GM12872 (cell line): ENCODE results near the gene UBE2J1.
A peak's percentile ranks its signal among the peaks of the same experiment; 100 is the strongest.

Source experiments
- TF ChIP-seq, protein P1 (sequence below): IDR thresholded peaks from 3 replicates; pipeline ENCODE4 v1.5.1; 2011; ENCODE audit warnings: low read depth, mild to moderate bottlenecking, low read length, moderate library complexity; ENCODE audit not compliant: insufficient read depth

Gene UBE2J1

DNA sequence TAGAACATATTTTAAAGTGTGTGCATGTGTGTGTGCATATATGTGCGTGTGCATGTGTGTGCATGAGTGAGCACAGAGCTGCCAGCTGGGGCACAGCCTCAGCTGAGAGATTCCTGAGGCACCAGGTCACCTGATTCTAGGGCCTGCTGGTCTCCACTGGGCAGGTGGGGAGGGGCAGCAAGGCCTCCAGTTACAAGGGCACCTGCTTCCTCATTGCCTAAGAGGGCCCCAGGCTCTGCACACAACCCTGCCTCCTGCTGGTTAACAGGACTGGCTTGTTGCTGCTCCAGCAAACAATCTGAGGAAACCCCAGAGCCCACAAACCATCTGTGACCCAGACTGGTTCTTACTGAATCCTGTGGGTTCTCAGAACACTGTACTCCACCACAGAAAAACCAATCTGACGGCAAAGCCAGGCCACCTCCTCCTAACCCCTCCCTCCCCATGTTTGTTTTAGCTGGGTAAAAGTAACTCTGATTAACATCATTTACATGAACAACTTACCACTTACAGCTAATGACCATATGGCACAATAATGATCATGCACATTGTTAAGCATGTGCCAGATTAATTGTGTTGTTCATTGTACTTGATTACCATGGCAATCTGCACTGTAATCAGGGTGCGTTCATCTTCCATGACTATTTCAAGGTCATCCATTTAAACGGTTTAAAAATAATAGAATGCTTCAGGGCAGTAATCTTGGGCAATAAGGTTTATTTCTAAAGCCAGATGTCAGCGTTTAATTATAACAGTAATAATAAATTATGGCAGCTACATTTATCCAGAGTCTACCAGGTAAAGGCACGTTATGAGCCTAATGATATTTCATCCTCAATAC is 23.1 kb upstream of the UBE2J1 start:
- TF ChIP-seq, protein P1, sequence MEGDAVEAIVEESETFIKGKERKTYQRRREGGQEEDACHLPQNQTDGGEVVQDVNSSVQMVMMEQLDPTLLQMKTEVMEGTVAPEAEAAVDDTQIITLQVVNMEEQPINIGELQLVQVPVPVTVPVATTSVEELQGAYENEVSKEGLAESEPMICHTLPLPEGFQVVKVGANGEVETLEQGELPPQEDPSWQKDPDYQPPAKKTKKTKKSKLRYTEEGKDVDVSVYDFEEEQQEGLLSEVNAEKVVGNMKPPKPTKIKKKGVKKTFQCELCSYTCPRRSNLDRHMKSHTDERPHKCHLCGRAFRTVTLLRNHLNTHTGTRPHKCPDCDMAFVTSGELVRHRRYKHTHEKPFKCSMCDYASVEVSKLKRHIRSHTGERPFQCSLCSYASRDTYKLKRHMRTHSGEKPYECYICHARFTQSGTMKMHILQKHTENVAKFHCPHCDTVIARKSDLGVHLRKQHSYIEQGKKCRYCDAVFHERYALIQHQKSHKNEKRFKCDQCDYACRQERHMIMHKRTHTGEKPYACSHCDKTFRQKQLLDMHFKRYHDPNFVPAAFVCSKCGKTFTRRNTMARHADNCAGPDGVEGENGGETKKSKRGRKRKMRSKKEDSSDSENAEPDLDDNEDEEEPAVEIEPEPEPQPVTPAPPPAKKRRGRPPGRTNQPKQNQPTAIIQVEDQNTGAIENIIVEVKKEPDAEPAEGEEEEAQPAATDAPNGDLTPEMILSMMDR = peak; percentile 72

DNA sequence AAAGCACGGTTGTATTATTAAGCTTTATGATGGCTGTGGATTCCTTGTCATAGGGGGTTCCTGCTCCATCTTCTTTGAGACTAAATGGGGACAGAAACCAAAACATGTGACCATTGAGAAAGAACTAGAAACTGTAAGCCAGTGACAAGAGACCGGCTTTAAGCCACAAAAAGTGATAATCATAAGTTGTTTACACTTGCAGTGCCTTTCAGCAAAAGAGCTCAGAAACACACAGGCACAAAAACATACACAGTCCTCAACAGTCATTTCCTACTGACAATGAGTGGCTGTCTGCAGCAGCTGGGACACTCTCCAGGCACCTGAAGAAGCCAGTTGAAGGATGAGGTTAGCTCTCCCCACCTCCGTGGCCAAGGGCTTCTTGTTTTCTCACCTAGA is 20.0 kb upstream of the UBE2J1 start:
- TF ChIP-seq, protein P1 = no peak

DNA sequence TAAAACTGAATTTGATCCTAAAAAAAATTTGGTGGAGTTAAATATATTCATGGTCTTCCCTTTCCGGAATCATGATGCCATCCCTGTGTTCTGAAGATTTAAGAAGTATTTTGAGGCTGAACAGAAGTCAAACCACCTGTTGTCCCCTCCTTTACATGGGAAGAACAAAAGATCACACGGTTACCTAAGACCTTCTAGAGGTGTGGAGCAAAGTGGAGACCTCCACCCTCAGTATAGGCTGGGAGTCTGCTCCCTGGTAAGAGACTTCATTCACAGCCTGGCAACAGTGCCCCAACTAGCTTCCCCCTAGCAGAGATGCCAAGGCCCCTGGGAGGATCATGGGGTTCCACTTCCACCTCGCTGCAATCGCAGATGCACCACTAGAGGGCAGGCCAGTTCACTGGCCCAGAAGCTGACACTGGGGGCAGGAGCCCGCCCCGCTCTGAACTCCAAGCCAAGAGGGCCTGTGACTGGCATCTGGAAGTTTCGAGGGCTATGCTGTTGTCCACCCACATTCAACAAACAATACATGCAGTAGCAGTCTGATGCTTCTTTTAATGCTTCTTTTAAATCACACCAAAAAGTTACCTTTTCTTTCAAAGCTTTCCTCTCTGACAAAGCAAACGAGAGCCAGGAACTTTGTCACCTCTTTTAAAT is 19.5 kb upstream of the UBE2J1 start:
- TF ChIP-seq, protein P1 = peak; percentile 99

DNA sequence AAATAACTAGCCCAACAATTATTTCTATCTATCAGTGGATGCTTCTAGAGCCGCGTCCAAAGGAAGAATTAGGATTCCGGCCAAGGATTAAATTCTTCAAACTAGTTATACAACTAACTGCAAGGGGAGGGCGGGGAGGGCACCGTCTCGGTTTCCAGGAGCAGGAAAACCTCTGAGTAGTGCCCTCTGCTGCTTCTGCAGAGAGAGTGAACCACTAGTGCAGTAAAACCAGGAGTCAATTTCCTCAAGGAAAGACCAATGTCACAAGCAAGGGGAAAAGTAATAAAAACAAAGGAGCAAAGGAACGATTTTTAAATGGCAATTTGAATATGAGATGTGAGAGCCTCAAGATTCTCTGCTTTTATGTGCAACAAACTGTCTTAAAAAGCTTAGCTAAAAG is 16.5 kb upstream of the UBE2J1 start:
- TF ChIP-seq, protein P1 = peak; percentile 23; the same call in 1 of the 3 replicates

DNA sequence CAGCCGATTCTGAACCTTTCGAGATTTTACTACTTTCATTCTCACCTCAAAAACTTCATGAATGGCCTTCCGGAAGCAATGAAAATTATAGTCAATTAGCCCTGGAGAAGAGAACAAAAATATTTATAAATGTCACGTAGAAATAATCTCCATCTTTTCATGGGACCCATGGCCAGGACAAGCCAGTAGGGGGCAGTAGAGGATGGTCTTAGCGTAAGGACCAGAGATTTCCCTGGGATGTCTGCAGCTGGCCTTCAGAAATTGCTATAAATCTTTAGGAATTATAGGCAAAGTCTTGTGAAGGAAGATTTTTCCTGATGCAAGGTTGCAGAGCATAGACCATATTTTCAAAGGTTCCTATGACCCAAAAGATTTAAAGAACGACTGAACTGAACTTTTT is 15.6 kb upstream of the UBE2J1 start:
- TF ChIP-seq, protein P1 = peak; percentile 82

DNA sequence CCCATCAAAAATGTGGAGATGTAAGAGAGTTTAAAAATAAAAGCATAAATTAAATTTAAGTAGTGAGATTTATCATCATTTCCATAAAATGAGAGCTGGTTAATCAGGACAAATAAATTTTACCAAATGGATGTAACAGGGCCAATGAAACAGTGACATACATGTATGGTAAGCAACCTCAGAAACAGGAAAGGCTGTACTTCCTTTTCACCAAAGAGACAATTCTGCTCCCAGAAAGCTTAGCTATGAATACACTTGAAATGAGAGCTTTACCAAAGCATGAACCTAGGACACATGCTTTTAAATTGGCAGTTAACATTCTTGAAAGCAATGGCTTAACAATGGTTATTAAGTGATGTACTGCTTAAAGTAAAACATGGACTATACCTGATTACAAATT is 12.1 kb upstream of the UBE2J1 start:
- TF ChIP-seq, protein P1 = no peak

DNA sequence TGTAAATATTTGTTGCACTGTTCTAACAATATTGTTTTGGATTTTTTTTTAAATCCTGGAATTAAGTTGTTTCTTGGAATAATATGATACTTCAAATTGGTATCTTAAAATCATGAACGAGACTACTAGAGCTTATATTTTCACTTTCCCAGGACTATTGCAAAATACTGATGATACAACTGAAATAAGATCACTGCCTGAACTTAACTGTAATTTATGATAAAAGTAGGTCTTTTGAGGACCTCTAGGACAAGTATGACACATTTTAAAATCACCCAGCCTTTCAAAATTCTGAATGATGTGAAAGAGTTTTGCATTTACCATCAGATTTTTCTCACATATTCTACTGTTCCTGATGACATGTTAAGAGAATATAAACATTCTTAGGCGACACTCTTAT is 8.6 kb upstream of the UBE2J1 start:
- TF ChIP-seq, protein P1 = no peak
